Lower leg skin (tissue), 3 donors: ENCODE results near the gene EID3.
"Not testable (repeated sequence)": the region's sequence is repeated elsewhere in the genome, so short reads cannot be mapped to it uniquely, and the experiment has no call there.

Experiments
- CTCF ChIP-seq, 3 donors: fragments of 450-650 bp; IDR thresholded peaks; one replicate each; pipeline ENCODE4 v1.5.1; 2016; ENCODE audit warnings: antibody characterized with exemption in 3 of 3, mild to moderate bottlenecking in 3 of 3, moderate library complexity in 2 of 3
- POLR2A ChIP-seq, 2 donors: fragments of 450-650 bp; IDR thresholded peaks; one replicate each; pipeline ENCODE4 v1.6.1; 2016 to 2017; ENCODE audit warnings: antibody characterized with exemption in 2 of 2, mild to moderate bottlenecking in 1 of 2, moderate library complexity in 1 of 2

- not testable (repeated sequence) for TF ChIP-seq CTCF, POLR2A (IDR thresholded peaks at IDR 0.05)
These were observed 24.7 kb downstream of the EID3 start for GRCh38 chr12:104328278-104328677.
